Neural cell (in vitro differentiated cells): ENCODE measurements around the gene ABO. TPM values are rescaled to one million over a fixed set of nuclear protein-coding genes. Genes with fewer than 3 reads are reported as not detected.

Experiments
- H2AFZ ChIP-seq: fragments of 200-600, 300-800 bp; sonication (generic), shearing (Covaris generic); 2 replicates; pipeline ENCODE4 v1.6.0; 2014; ENCODE audit warnings: low read depth, mild to moderate bottlenecking, antibody characterized with exemption, low read length, moderate library complexity
- H3F3A ChIP-seq: fragments of 200-600 bp; shearing (Covaris generic); 2 replicates; pipeline ENCODE4 v1.6.1; 2016; ENCODE audit warnings: mild to moderate bottlenecking, moderate library complexity, mixed read lengths, antibody characterized with exemption, low read length; ENCODE audit not compliant: insufficient read depth, poor library complexity, severe bottlenecking
- H3K27ac ChIP-seq: fragments of 200-600, 300-800 bp; sonication (generic), shearing (Covaris generic); 2 replicates; pipeline ENCODE4 v1.5.1; 2014; ENCODE audit warnings: mild to moderate bottlenecking, low read length, moderate library complexity
- H3K27me3 ChIP-seq: fragments of 300-800, 200-600 bp; sonication (generic), shearing (Covaris generic); 2 replicates; pipeline ENCODE4 v1.6.0; 2014; ENCODE audit warnings: mild to moderate bottlenecking, low read depth, low read length, moderate library complexity; ENCODE audit not compliant: insufficient read depth
- H3K36me3 ChIP-seq: fragments of 300-800, 200-600 bp; sonication (generic), shearing (Covaris generic); 2 replicates; pipeline ENCODE4 v1.5.1; 2014; ENCODE audit warnings: mild to moderate bottlenecking, antibody characterized with exemption, low read length, moderate library complexity; ENCODE audit not compliant: insufficient read depth
- H3K4me2 ChIP-seq: fragments of 300-800, 200-600 bp; sonication (generic), shearing (Covaris generic); 2 replicates; pipeline ENCODE4 v1.6.0; 2014; ENCODE audit warnings: mild to moderate bottlenecking, low read length
- H3K4me3 ChIP-seq: fragments of 300-800, 200-600 bp; sonication (generic), shearing (Covaris generic); 2 replicates; pipeline ENCODE4 v1.5.1; 2014; ENCODE audit warnings: mild to moderate bottlenecking, low read length, moderate library complexity
- H3K79me2 ChIP-seq: fragments of 200-600 bp; shearing (Covaris generic); replicated peaks from 2 replicates; pipeline ENCODE4 v1.6.0; 2014; ENCODE audit warnings: mild to moderate bottlenecking, low read length, moderate library complexity; ENCODE audit not compliant: insufficient read depth
- H3K9ac ChIP-seq: fragments of 300-800, 200-600 bp; sonication (generic), shearing (Covaris generic); 2 replicates; pipeline ENCODE4 v1.6.1; 2016; ENCODE audit warnings: mild to moderate bottlenecking, low read length, mixed read lengths
- H3K9me2 ChIP-seq: fragments of 200-600 bp; shearing (Covaris generic); 2 replicates; pipeline ENCODE4 v1.6.1; 2016; ENCODE audit warnings: mild to moderate bottlenecking, low read length, mixed read lengths; ENCODE audit not compliant: insufficient read depth
- H3K9me3 ChIP-seq: fragments of 200-600, 300-800 bp; sonication (generic), shearing (Covaris generic); 2 replicates; pipeline ENCODE4 v1.6.1; 2016; ENCODE audit warnings: mild to moderate bottlenecking, mixed run types, low read length, moderate library complexity, mixed read lengths
- H4K20me1 ChIP-seq: fragments of 200-600 bp; shearing (Covaris generic); 2 replicates; pipeline ENCODE4 v1.6.1; 2016; ENCODE audit warnings: mild to moderate bottlenecking, mixed run types; ENCODE audit not compliant: insufficient read depth
- EP300 ChIP-seq: fragments of 450-650 bp; conservative IDR thresholded peaks from 2 replicates; pipeline ENCODE4 v1.6.1; 2014; ENCODE audit warnings: antibody characterized with exemption, mild to moderate bottlenecking, moderate library complexity; ENCODE audit not compliant: poor library complexity, severe bottlenecking
- EZH2 ChIP-seq: fragments of 200-600, 300-800 bp; shearing (Covaris generic), sonication (generic); IDR thresholded peaks from 2 replicates; pipeline ENCODE4 v1.6.1; 2014; ENCODE audit warnings: antibody characterized with exemption, low read length, borderline replicate concordance, mild to moderate bottlenecking; ENCODE audit not compliant: insufficient read depth, poor library complexity, severe bottlenecking
- MXI1 ChIP-seq: fragments of 450-650 bp; conservative IDR thresholded peaks from 2 replicates; pipeline ENCODE4 v1.6.1; 2014; ENCODE audit warnings: antibody characterized with exemption, mild to moderate bottlenecking; ENCODE audit not compliant: poor library complexity, severe bottlenecking
- POLR2AphosphoS5 ChIP-seq: IDR thresholded peaks from 2 replicates; pipeline ENCODE4 v1.6.1; 2012
- RAD21 ChIP-seq: fragments of 450-650 bp; conservative IDR thresholded peaks from 2 replicates; pipeline ENCODE4 v1.6.1; 2014; ENCODE audit warnings: antibody characterized with exemption, mild to moderate bottlenecking, moderate library complexity
- SMC3 ChIP-seq: fragments of 450-650 bp; conservative IDR thresholded peaks from 2 replicates; pipeline ENCODE4 v1.6.1; 2014; ENCODE audit warnings: antibody characterized with exemption, mild to moderate bottlenecking, moderate library complexity; ENCODE audit not compliant: poor library complexity
- TAF1 ChIP-seq: IDR thresholded peaks from 2 replicates; pipeline ENCODE4 v1.6.1; 2012; ENCODE audit warnings: low read depth
- polyA minus RNA-seq: library from RNA; depleted of rRNA, polyadenylated mRNA; stranded (reverse); fragments of >200 nt; gene quantifications from 2 replicates; pipeline ENCODE4 v1.2.3, GENCODE V29; 2014
- polyA plus RNA-seq: library from polyadenylated mRNA; depleted of rRNA; stranded (reverse); fragments of >200 nt; gene quantifications from 2 replicates; pipeline ENCODE4 v1.2.3, GENCODE V29; 2014
- TF ChIP-seq, protein P1 (sequence below): fragments of 450-650 bp; IDR thresholded peaks from 2 replicates; pipeline ENCODE4 v1.5.1; 2014; ENCODE audit warnings: antibody characterized with exemption, mild to moderate bottlenecking, moderate library complexity; ENCODE audit not compliant: poor library complexity, severe bottlenecking
- TF ChIP-seq, protein P2 (sequence below): IDR thresholded peaks from 2 replicates; pipeline ENCODE4 v1.6.1; 2012; ENCODE audit warnings: borderline replicate concordance

The ABO gene
- polyA plus RNA-seq (not detected in 2 replicates), polyA minus RNA-seq (not detected in 2 replicates)

GRCh38 chr9:133275105-133276000 lies at the start of gene ABO:
Gene ABO (minus strand): TSS chr9:133275201.
- TF ChIP-seq, protein P1, sequence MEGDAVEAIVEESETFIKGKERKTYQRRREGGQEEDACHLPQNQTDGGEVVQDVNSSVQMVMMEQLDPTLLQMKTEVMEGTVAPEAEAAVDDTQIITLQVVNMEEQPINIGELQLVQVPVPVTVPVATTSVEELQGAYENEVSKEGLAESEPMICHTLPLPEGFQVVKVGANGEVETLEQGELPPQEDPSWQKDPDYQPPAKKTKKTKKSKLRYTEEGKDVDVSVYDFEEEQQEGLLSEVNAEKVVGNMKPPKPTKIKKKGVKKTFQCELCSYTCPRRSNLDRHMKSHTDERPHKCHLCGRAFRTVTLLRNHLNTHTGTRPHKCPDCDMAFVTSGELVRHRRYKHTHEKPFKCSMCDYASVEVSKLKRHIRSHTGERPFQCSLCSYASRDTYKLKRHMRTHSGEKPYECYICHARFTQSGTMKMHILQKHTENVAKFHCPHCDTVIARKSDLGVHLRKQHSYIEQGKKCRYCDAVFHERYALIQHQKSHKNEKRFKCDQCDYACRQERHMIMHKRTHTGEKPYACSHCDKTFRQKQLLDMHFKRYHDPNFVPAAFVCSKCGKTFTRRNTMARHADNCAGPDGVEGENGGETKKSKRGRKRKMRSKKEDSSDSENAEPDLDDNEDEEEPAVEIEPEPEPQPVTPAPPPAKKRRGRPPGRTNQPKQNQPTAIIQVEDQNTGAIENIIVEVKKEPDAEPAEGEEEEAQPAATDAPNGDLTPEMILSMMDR: no peak
- TF ChIP-seq EZH2: peak; percentile 28
- TF ChIP-seq SMC3: no peak
- no peak for TF ChIP-seq MXI1
- Histone ChIP-seq H3F3A (no peaks in the 10 kb centered on the region), H3K4me2 (no peak within 1 kb of the TSS), H3K9ac (no peak within 1 kb of the TSS), H3K27ac (no peak within 1 kb of the TSS), H3K9me2 (no peaks in the 10 kb centered on the region), H3K9me3 (no peaks in the 10 kb centered on the region), H3K36me3 (no peaks in the 10 kb centered on the region), H3K27me3 (peaks cover 45% of the 10 kb centered on the region), H2AFZ (no peak within 1 kb of the TSS), H4K20me1 (no peaks in the 10 kb centered on the region), H3K4me3 (peak within 1 kb of the TSS; percentile 54), H3K79me2 (no peaks in the 10 kb centered on the region)

DNA sequence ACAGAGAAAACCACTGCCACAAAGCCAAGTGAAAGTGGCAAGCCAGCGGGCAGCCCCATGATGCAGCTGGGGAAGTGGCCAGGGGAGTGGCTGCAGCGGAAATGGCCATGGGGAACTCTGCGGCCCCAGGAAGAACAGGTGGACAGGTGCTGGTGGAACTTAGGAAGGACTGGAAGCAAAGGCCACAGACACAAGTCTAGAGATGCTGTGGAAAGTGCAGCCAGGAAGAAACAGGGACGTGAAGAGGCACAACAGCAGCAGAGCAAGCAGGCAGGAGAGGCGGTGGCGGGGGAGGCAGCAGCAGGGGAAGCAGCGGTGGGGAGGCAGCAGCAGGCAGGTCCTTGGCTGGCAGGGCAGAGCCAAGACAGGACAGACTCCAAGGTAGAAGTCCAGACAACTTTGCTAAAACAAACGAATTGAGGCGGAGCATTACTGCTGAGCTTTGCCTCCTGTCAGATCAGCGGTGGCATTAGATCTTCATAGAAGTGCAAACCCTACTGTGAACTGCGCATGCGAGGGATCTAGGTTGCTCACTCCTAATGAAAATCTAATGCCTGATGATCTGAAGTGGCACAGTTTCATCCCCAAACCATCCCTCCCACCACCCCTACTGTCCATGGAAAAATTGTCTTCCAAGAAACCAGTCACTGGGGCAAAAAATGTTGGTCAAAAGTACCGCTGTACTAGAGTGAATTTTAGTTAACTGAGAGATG lies 49.1 kb upstream of the ABO start:
- H2AFZ ChIP-seq: no peak overlapping the region
- no peaks in the 10 kb centered on the region for H3K9me2 ChIP-seq
- H3K4me2 ChIP-seq: no peak overlapping the region
- H3K9ac ChIP-seq: no peak overlapping the region
- no peaks in the 10 kb centered on the region for H3F3A ChIP-seq
- H4K20me1 ChIP-seq: no peaks in the 10 kb centered on the region
- no peaks in the 10 kb centered on the region for H3K9me3 ChIP-seq
- H3K27ac ChIP-seq: no peak overlapping the region
- TF ChIP-seq MXI1 (no peak), RAD21 (no peak), SMC3 (no peak), POLR2AphosphoS5 (no peak), EZH2 (no peak), EP300 (no peak), TAF1 (no peak)
- TF ChIP-seq, protein P2, sequence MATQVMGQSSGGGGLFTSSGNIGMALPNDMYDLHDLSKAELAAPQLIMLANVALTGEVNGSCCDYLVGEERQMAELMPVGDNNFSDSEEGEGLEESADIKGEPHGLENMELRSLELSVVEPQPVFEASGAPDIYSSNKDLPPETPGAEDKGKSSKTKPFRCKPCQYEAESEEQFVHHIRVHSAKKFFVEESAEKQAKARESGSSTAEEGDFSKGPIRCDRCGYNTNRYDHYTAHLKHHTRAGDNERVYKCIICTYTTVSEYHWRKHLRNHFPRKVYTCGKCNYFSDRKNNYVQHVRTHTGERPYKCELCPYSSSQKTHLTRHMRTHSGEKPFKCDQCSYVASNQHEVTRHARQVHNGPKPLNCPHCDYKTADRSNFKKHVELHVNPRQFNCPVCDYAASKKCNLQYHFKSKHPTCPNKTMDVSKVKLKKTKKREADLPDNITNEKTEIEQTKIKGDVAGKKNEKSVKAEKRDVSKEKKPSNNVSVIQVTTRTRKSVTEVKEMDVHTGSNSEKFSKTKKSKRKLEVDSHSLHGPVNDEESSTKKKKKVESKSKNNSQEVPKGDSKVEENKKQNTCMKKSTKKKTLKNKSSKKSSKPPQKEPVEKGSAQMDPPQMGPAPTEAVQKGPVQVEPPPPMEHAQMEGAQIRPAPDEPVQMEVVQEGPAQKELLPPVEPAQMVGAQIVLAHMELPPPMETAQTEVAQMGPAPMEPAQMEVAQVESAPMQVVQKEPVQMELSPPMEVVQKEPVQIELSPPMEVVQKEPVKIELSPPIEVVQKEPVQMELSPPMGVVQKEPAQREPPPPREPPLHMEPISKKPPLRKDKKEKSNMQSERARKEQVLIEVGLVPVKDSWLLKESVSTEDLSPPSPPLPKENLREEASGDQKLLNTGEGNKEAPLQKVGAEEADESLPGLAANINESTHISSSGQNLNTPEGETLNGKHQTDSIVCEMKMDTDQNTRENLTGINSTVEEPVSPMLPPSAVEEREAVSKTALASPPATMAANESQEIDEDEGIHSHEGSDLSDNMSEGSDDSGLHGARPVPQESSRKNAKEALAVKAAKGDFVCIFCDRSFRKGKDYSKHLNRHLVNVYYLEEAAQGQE: no peak
- TF ChIP-seq, protein P1: no peak
- H3K27me3 ChIP-seq: no peaks in the 10 kb centered on the region
- H3K36me3 ChIP-seq: no peaks in the 10 kb centered on the region
- no peak overlapping the region for H3K4me3 ChIP-seq
- no peaks in the 10 kb centered on the region for H3K79me2 ChIP-seq
